Lower leg skin (tissue), 4 donors: ENCODE data around the gene CD79A. TPM values are rescaled to one million over a fixed set of nuclear protein-coding genes. Genes with fewer than 3 reads are reported as not detected.
"Not testable (repeated sequence)": the region's sequence is repeated elsewhere in the genome, so short reads cannot be mapped to it uniquely, and the experiment has no call there.

ENCODE experiments used
- DNase-seq, 2 donors: peaks; one replicate each; pipeline ENCODE4 v3.0.0-alpha.2; 2019; ENCODE audit warnings: low spot score in 2 of 2
- H3K4me3 ChIP-seq: fragments of 200-600 bp; sonication (generic); 2 replicates; pipeline ENCODE4 v1.5.1; 2017; ENCODE audit warnings: mild to moderate bottlenecking, low read depth; ENCODE audit not compliant: poor library complexity, severe bottlenecking
- CTCF ChIP-seq, 3 donors: fragments of 450-650 bp; IDR thresholded peaks; one replicate each; pipeline ENCODE4 v1.5.1; 2016; ENCODE audit warnings: antibody characterized with exemption in 3 of 3, mild to moderate bottlenecking in 3 of 3, moderate library complexity in 2 of 3
- POLR2A ChIP-seq, 2 donors: fragments of 450-650 bp; IDR thresholded peaks; one replicate each; pipeline ENCODE4 v1.6.1; 2016 to 2017; ENCODE audit warnings: antibody characterized with exemption in 2 of 2, mild to moderate bottlenecking in 1 of 2, moderate library complexity in 1 of 2
- WGBS, 2 donors: methylation state at CpG; one replicate each; pipeline ENCODE4 v1.1.5; 2018; 5-methylcytosine and 5-hydroxymethylcytosine counted together
- intact Hi-C: fragments of 100-400 bp; cut with DNase I; formaldehyde crosslinking; loops from one replicate; pipeline ENCODE4 v1.15.0; 2023; ENCODE audit warnings: low total_unique reads
- total RNA-seq, 4 donors: library from RNA; depleted of rRNA; stranded (reverse); fragments of >200 nt; gene quantifications; one replicate each; pipeline ENCODE4 v1.1.0, GENCODE V29; 2016

Gene CD79A
- total RNA-seq, 4 donors from 2014 or later, result 0.81 TPM; not detected in 3

GRCh38 chr19:41870401-41870873, 6.6 kb upstream of the CD79A start:
- no peak for DNase-seq
- TF ChIP-seq POLR2A (IDR thresholded peaks at IDR 0.05) (no peak), CTCF (IDR thresholded peaks at IDR 0.05) (no peak)
- 31 to 51% methylated on average over 3 of the region's 3 CpGs for WGBS, 2 donors
- intact Hi-C loops, result loop anchor here (5.0 kb wide), 1 partner anchor 77 kb away; no protein-coding TSS in a partner anchor
- H3K4me3 ChIP-seq, result no peak overlapping the region

GRCh38 chr19:41871573-41872383, 5.3 kb upstream of the CD79A start:
- 72 to 78% methylated on average over 15 to 16 of the region's 16 CpGs for WGBS, 2 donors

GRCh38 chr19:41872384-41872774, 4.7 kb upstream of the CD79A start:
- WGBS, 2 donors, result 88 to 92% methylated on average over 12 of the region's 12 CpGs
- intact Hi-C loops, result loop anchor here (5.0 kb wide), 1 partner anchor 75 kb away; no protein-coding TSS in a partner anchor
- no peak for DNase-seq
- H3K4me3 ChIP-seq, result no peak overlapping the region
- TF ChIP-seq POLR2A (IDR thresholded peaks at IDR 0.05) (no peak), CTCF (IDR thresholded peaks at IDR 0.05) (no peak)

More at GRCh38 chr19:41871573-41872383, 5.3 kb upstream of the CD79A start:
- DNase-seq, result no peak
- H3K4me3 ChIP-seq, result no peak overlapping the region
- TF ChIP-seq POLR2A (IDR thresholded peaks at IDR 0.05) (no peak), CTCF (IDR thresholded peaks at IDR 0.05) (no peak)
- intact Hi-C loops, result loop anchor here (5.0 kb wide), 1 partner anchor 76 kb away; no protein-coding TSS in a partner anchor

GRCh38 chr19:41872775-41873647, 4.1 kb upstream of the CD79A start:
- WGBS, 2 donors, result 56 to 57% methylated on average over 18 of the region's 18 CpGs
- DNase-seq, result no peak
- TF ChIP-seq POLR2A (IDR thresholded peaks at IDR 0.05) (no peak), CTCF (IDR thresholded peaks at IDR 0.05) (no peak)
- no peak overlapping the region for H3K4me3 ChIP-seq
- intact Hi-C loops, result loop anchor here (5.0 kb wide), 1 partner anchor 74 kb away; no protein-coding TSS in a partner anchor

- 87 to 89% methylated on average over 3 of the region's 3 CpGs for WGBS, 2 donors
- H3K4me3 ChIP-seq, DNase-seq, intact Hi-C loops: not testable (repeated sequence)
Measured at GRCh38 chr19:41875973-41876372, 1.1 kb upstream of the CD79A start.
